Measurements from ENCODE around the gene PRKN.

DNA sequence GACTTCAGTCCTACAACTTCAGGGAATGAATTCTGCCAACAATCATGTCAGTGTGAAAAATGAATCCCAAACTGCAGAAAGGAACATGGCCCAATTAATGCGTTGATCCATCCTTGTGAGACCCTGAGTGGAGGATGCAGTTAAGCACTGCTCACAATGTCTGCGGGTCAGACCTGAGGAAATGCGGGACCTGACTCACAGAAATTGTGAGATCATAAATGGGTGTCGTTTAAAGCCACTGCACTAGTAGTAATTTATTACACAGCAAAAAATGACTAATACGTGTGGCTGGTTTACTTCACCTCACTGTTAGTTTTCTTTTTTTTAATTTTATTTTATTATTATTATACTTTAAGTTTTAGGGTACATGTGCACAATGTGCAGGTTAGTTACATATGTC lies 505.0 kb downstream of the PRKN start:
- TF ChIP-seq, protein P1, sequence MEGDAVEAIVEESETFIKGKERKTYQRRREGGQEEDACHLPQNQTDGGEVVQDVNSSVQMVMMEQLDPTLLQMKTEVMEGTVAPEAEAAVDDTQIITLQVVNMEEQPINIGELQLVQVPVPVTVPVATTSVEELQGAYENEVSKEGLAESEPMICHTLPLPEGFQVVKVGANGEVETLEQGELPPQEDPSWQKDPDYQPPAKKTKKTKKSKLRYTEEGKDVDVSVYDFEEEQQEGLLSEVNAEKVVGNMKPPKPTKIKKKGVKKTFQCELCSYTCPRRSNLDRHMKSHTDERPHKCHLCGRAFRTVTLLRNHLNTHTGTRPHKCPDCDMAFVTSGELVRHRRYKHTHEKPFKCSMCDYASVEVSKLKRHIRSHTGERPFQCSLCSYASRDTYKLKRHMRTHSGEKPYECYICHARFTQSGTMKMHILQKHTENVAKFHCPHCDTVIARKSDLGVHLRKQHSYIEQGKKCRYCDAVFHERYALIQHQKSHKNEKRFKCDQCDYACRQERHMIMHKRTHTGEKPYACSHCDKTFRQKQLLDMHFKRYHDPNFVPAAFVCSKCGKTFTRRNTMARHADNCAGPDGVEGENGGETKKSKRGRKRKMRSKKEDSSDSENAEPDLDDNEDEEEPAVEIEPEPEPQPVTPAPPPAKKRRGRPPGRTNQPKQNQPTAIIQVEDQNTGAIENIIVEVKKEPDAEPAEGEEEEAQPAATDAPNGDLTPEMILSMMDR (IDR thresholded peaks at IDR 0.05): no peak
- no peak for TF ChIP-seq POLR2A (IDR thresholded peaks at IDR 0.05)

Data from tibial nerve (tissue), 3 donors.